Measurements from ENCODE around the gene B4GALT6. TPM values are rescaled to one million over a fixed set of nuclear protein-coding genes. Genes with fewer than 3 reads are reported as not detected.

The B4GALT6 gene
- total RNA-seq, 1 donor from 2014 or later: 0.32 TPM

DNA sequence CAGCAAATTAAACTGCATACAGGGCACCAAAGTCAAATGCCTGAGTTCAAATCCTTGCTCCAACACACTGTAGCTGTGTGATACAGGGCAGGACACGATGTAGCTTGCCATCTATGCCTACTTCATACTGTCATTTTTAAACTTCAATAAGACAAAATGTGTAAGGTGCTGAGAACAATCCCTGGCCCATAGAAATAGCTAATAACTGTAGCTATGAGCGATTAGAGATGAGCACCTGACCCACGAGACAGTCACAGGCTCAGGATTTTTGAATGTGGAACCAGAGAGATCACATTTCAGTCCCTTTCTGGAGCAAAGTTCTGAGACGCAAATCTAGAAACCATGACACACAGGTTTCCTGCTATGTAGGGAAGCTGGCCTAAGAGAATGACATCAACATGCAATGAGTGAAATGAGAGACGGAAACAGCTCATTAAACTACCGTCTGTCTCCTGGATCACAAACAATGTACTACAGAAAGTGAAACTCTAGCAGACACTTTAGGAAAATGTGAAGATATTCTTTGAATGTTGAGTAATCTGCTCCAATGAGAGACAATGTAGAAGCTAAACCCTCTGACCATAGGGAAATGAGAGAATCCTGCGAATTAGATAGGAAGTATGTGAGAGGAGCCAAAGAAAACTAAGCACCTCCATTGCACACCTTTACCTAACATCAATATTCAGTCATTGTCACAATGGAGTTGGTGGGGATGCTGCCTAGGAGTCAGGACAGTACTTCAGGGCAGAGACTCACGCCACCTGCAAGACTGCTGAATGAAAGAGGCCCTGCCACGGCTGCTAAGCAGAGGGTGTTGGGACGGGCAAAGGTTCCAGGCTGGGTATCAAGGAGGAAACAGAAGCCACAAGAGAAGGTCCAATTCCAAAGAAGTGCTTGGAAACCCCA is 25.5 kb downstream of the B4GALT6 start:
- H3K9me3 ChIP-seq: no peaks in the 10 kb centered on the region
- TF ChIP-seq, protein P1, sequence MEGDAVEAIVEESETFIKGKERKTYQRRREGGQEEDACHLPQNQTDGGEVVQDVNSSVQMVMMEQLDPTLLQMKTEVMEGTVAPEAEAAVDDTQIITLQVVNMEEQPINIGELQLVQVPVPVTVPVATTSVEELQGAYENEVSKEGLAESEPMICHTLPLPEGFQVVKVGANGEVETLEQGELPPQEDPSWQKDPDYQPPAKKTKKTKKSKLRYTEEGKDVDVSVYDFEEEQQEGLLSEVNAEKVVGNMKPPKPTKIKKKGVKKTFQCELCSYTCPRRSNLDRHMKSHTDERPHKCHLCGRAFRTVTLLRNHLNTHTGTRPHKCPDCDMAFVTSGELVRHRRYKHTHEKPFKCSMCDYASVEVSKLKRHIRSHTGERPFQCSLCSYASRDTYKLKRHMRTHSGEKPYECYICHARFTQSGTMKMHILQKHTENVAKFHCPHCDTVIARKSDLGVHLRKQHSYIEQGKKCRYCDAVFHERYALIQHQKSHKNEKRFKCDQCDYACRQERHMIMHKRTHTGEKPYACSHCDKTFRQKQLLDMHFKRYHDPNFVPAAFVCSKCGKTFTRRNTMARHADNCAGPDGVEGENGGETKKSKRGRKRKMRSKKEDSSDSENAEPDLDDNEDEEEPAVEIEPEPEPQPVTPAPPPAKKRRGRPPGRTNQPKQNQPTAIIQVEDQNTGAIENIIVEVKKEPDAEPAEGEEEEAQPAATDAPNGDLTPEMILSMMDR (IDR thresholded peaks at IDR 0.05): no peak
- no peaks in the 10 kb centered on the region for H3K36me3 ChIP-seq
- DNase-seq (ENCODE audit: low spot score in 2 of 2): no peak
- H3K27me3 ChIP-seq: no peaks in the 10 kb centered on the region
- no peaks in the 10 kb centered on the region for H3K4me1 ChIP-seq
- intact Hi-C loops (cut with DNase I): no loop called here
- no peak overlapping the region for H3K4me3 ChIP-seq
- no peak overlapping the region for H3K27ac ChIP-seq

DNA sequence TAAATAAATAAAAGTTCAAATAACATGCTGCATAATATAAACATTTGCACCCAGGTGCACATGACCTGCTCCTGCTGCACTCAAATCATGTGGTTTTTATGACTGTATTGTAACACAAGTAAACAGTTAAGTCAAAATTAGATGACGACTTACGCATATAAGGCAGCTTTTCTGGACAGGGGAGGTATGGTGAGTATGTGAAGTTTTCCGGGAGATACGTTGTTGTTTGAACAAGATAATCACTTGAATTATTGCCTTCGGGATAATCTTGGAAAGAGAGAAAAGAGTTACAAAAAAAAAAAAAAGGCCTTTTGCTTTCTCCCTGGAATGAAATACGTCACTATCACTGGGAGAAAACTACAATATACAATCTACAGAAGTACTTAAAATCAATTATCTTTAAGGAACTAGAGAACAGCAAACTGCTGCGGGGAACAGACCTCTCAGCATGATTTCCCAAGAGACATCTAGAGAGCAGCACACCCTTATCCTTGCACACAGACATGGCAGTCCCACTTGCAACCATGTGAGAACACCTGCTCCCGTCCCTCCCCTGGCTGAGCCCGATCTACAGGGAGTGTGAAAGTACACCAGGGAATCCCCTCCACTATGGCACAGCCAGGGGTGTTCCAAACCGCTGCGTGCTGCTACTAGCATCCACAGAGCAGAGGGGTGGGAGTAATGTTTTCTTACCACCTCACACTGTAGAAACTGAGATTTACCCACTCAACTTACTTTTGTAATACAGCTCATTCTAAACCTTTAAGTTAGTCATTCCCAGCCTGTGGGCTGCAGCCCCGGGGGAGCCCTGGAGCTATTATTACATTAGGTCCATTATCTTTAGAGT is 26.3 kb downstream of the B4GALT6 start:
- Histone ChIP-seq H3K4me1 (no peaks in the 10 kb centered on the region), H3K4me3 (no peak overlapping the region), H3K36me3 (no peaks in the 10 kb centered on the region), H3K9me3 (no peaks in the 10 kb centered on the region), H3K27ac (no peak overlapping the region), H3K27me3 (no peaks in the 10 kb centered on the region)
- TF ChIP-seq, protein P1 (IDR thresholded peaks at IDR 0.05): no peak
- intact Hi-C loops (cut with DNase I): no loop called here
- DNase-seq (ENCODE audit: low spot score in 2 of 2): no peak

DNA sequence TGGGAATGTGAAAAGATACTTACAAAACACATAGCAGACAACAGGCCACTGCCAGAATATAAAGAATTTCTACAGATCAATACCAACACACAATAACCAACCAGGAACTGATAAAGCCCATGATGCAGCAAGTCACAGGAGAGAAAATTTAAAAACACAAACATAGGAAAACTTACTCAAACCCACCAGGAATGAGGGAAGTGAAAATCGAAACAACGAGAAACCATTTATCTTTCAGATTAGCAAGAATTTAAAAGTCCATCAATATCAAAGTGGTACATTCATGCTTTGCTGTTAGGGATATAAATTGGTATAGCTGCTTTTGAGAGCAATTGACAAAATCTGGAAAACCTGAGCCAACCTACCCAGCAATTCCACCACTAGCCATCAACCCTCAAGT is 27.6 kb downstream of the B4GALT6 start:
- no peaks in the 10 kb centered on the region for H3K9me3 ChIP-seq
- intact Hi-C loops (cut with DNase I): no loop called here
- H3K27ac ChIP-seq: no peak overlapping the region
- DNase-seq (ENCODE audit: low spot score in 2 of 2): no peak
- TF ChIP-seq, protein P1 (IDR thresholded peaks at IDR 0.05): no peak
- no peaks in the 10 kb centered on the region for H3K4me1 ChIP-seq
- H3K27me3 ChIP-seq: no peaks in the 10 kb centered on the region
- no peak overlapping the region for H3K4me3 ChIP-seq
- no peaks in the 10 kb centered on the region for H3K36me3 ChIP-seq

DNA sequence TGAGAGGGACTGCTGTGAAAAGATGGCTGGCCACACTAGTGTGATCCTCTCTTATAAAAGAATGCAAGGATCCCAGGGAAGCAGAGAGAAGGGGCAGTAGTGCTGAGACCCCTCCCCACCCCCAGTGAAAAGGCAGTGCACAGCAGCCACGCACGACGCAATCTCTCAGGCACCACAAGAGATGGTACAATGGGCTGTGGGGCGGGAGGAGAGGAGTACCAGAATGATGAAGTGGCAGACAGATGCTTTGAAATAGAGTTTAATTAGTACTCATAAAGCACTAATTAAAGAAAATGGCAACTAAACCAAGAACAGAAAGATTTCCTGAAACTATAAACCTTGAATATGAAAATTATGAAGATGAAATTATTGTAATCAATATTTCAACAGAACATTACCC is 29.0 kb downstream of the B4GALT6 start:
- H3K9me3 ChIP-seq: no peaks in the 10 kb centered on the region
- intact Hi-C loops (cut with DNase I): no loop called here
- no peaks in the 10 kb centered on the region for H3K36me3 ChIP-seq
- H3K4me3 ChIP-seq: no peak overlapping the region
- no peak overlapping the region for H3K27ac ChIP-seq
- no peak for DNase-seq (ENCODE audit: low spot score in 2 of 2)
- TF ChIP-seq, protein P1 (IDR thresholded peaks at IDR 0.05): no peak
- no peaks in the 10 kb centered on the region for H3K27me3 ChIP-seq
- no peaks in the 10 kb centered on the region for H3K4me1 ChIP-seq

DNA sequence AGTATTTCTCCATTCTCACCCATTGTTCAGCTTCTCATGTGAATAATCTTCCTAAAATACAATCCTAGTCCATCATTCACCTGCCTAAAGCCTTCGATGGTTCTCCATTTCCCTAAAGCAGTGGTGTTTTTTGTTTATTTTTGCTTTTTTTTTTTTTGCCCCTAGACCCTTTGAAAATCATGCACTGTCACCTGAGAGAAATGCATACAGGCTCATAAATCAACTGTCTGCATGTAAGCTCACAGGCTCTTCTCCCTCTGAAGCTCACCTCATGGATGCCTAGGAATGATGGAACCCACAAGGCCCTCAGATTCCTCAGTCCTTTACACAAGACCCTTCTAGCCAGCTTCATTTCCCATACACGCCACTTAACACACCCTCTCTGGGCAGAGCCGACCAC is 31.5 kb downstream of the B4GALT6 start:
- intact Hi-C loops (cut with DNase I): no loop called here
- DNase-seq (ENCODE audit: low spot score in 2 of 2): no peak
- no peaks in the 10 kb centered on the region for H3K9me3 ChIP-seq
- no peak overlapping the region for H3K4me3 ChIP-seq
- H3K4me1 ChIP-seq: no peaks in the 10 kb centered on the region
- H3K36me3 ChIP-seq: no peaks in the 10 kb centered on the region
- H3K27me3 ChIP-seq: no peaks in the 10 kb centered on the region
- H3K27ac ChIP-seq: no peak overlapping the region
- TF ChIP-seq, protein P1 (IDR thresholded peaks at IDR 0.05): no peak

Data from ascending aorta (tissue), 2 donors.